Measurements from ENCODE around the gene PUM2.
"Not testable (repeated sequence)": the region's sequence is repeated elsewhere in the genome, so short reads cannot be mapped to it uniquely, and the experiment has no call there.

Gene PUM2

GRCh38 chr2:20288642-20289340 lies 61.9 kb downstream of the PUM2 start:
- DNase-seq: no peak

DNA sequence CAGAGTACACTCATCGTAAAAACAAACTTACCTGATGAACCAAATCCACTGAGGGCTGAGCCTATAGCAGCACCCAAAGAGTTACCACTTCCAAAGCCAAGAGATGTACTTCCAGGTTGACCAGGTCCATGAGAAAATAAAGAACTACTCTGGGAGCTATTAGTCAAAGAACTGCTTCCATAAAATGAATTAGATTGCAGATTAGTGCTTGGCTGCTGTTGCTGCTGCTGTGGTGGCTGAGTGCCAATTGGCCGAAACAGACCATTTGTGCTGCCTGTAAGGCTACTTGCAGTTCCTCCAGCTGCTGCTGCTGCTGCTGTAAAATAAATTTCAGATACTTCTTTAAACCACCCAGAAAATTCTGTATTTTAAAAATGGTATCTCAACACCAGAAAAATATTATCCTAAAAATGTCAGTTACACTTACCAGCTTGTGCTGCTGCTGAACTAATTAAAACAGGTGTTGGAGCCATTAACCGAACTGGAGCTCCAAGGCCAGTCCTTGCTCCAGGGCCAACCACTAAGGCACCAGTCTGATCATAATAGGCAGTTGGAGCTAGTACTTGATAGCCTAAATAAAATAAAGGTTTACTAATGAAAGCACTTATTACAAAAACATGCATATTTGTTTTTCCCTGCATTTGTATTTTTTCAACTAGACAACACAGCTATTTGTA lies 67.6 kb downstream of the PUM2 start:
- peak; percentile 37 for DNase-seq

DNA sequence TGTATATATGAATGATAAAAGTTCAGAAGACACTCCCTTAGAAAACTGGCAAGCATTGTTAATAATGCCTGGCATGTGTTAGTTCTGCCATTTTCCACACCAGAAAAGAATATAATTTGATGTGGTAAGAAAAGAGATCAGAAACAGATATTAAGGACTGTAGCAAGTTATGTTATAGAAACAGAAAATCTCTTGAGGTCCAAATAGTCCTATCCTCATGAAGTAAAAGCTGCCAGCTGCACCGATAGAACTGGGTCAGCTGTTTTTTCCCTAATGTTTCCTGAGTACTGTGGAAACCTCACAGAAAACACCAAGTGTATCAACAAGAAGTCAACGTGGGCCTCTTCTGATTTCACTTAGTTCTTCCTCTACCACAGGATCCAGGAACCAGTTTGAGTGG lies 68.8 kb downstream of the PUM2 start:
- no peak for DNase-seq

DNA sequence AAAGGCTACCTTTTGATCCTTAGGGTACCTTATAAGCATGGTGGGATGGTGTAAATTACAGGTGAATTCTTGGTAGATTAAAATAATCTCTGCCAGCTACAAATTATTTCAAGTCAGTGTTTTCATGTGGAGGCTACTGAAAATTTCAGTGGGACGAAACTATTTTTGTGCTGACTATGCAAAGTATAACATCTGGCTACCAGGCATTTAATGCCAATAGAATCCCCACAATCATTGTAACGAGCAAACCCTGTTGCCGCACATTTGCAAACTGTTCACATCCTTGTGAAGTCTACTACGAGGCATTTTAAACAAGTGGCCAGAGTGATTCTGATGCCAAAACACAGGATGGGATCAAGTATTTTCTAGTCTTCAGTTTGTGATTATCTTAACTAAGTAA lies 77.6 kb downstream of the PUM2 start:
- no peak for DNase-seq

DNA sequence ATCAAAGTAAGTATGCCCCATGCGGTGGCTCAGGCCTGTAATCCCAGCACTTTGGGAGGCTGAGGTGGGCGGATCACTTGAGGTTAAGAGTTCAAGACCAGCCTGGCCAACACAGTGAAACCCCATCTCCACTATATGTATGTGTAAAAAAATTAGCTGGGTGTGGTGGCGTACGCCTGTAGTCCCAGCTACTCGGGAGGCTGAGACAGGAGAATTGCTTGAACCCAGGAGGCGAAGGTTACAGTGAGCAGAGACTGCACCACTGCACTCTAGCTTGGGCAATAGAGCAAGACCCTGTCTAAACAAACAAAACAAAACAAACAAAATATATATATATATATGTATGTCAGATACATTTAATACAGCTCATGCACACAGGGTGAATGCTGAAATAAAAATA lies 82.3 kb downstream of the PUM2 start:
- not testable (repeated sequence) for DNase-seq

- DNase-seq: no peak
These were observed 83.1 kb downstream of the PUM2 start for GRCh38 chr2:20267529-20267928.

DNA sequence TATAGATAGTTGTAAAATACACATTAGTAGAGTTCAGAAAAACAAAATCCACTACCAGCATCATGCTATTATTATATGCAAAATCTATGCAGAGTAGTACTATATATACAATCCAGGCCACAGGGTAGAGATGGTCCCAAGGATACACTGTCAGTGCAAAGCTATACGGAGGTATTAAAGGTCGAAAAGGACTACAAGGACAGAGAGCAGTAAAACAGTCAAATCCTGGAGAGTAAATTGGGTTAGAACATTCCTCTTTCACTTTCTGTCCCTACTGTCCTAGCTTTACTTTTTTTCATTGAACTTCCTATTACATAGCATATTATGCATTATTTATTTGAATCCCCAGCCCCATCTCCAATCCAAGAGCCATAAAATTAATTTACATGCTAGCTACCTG lies 86.0 kb downstream of the PUM2 start:
- no peak for DNase-seq

DNA sequence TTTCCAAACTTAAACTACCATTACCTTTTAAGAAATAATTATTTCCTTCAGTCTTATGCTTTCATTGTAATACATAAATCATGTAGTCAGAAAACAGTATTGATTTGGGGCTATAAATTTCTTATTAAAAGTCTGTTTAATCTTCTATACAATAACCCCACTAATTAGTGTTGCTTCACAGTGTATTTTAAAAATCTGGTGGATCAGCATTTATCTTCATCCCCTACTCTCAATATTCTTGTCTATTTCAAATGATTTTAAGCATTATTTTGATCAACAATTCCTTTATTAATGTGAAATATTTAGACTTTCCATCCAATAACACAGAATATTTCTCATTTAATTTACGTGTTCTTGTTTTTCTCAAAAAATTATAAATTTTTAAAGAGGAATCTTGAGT lies 93.2 kb downstream of the PUM2 start:
- no peak for DNase-seq

DNA sequence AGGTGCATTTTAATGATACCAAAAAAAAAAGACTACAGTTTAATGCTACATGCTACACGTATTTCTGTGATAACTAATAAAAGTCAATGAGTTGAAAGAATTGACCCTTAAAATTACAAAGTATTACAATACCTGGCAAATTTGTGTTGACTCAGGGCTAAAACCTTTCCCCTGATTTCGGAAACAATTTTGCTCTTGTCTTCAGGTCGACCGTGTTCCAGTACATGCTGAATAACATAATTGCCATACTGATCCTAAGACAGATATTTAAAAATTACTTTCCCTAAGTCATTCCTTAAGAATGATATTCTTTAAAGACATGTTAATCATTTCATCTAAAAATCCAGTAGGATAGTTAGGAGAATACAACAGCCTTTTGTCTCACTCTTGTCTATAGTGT lies 95.9 kb downstream of the PUM2 start:
- no peak for DNase-seq

DNA sequence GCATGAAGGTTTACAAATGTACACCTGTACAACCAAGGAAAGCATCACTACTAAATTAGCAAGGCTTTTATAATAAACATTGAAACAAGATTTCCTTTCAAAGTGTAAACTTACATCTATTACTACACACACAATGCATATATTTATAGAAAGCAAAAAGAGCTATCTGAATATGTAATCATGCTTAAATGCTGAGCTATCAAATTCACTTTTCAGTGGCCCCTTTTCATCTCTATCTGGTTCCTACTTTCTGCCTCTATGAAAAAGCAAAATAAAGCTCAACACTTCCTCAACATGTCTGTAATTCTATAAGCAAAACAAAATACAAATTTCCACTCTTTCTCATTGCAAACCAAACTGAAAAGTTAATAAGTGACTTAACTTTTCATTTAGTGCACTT lies 100.2 kb downstream of the PUM2 start:
- DNase-seq: no peak

- DNase-seq: no peak
These were observed 101.5 kb downstream of the PUM2 start for GRCh38 chr2:20249170-20249569.

DNA sequence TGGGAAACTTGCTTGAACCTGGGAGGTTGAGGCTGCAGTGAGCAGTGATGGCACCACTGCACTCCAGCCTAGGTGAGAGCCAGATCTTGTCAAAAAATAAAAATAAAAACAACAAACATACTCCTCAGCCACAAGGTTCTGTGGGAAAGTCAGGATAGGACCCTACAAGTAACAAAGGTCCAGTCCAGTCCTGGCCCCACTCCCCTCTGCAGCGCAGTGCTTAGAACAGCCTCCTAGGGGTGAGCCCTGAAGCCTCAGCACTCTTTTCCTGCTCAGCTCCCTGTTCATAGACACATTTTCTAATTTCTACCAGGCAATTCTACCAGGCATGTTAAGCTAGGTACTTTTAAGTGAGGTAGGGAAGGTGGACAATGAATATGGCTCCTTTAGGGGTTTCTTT lies 103.6 kb downstream of the PUM2 start:
- no peak for DNase-seq

DNA sequence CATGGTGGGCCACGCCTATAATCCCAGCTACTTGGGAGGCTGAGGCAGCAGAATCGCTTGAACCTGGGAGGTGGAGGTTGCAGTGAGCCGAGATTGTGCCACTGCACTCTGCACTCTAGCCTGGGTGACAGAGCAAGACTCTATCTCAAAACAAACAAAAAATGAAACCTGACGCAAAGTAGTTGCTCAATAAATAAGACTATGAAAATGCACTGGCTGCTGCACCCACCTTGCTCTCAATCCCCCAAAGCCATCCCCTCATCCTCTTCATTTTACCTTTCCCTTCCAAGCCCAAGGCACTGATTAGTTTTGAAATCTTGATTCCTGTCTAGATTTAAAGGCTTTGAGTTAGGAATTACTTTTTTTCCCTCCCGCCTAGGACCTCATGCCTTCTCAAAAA lies 107.0 kb downstream of the PUM2 start:
- not testable (repeated sequence) for DNase-seq

DNA sequence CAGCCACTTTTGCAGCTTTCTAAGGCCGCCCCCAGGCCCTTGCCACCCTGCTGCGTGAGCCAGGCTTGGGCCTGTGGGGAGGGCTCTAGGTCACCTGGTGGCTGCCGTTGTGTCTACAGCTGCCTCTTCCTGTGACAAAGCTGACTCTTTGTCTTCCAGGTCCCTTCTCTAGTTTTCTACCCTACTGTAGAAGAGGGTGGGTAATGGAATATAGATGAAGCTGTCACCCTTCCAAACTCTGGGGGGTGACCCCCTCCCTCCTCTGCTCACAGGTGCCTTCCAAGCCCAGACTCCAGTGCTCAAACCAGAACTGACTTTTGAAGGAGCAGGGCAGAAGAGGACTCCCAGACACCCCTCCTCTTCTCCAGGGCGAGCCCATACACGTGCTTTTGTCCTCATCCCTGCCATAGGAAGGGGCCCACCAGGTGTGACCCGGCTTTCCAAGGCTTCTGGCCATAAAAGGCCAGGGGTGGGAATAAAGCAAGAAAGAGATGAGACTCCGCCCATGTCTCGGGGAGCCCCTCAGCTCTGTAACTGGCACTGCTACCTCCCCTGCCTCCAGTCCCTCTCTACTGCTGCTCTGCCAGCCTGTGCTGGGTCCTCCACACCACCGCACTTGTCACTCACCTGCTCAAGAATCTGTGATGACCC lies 107.8 kb downstream of the PUM2 start:
- no peak for DNase-seq

DNA sequence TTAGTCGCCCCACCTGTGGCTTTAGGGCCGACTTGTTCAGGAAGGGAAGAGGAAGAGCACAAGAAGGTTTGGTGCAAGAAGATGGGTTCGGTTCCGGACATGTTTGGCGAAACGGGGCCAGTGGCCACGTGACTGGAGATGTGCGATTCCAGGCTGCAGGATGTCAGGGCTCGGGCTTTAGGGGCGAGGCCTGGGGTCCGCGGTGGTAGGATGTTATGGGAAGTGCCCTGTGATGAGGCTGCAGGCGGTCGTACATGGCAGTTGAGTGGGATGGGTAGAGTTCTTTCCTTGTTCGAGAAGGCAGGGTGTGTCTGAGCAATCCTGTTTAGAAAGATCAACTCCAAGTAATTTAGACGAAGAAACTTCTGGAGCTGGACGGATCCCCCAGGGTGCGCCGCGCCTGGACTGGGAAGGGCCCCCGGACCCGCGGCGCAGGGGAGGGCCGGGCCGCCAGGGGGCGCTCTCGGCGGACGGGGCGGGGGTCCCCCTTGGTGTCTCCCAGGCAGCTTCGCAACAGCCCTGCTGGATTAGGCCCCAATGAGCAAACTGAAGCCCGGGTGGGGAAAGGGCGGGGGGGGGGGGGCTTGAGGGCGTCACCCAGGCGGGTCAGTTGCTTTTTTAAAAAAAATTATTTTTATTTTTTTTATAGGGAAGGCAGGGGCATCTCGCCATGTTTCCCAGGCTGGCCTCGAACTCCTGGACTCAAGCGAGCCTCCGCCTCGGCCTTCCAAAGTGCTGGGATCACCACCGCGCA lies 108.5 kb downstream of the PUM2 start:
- DNase-seq: no peak

GRCh38 chr2:20240291-20240690 lies 110.4 kb downstream of the PUM2 start:
- not testable (repeated sequence) for DNase-seq

GRCh38 chr2:20236496-20236895 lies 114.1 kb downstream of the PUM2 start:
- no peak for DNase-seq

- no peak for DNase-seq
These were observed 114.9 kb downstream of the PUM2 start for GRCh38 chr2:20235655-20236305.

DNA sequence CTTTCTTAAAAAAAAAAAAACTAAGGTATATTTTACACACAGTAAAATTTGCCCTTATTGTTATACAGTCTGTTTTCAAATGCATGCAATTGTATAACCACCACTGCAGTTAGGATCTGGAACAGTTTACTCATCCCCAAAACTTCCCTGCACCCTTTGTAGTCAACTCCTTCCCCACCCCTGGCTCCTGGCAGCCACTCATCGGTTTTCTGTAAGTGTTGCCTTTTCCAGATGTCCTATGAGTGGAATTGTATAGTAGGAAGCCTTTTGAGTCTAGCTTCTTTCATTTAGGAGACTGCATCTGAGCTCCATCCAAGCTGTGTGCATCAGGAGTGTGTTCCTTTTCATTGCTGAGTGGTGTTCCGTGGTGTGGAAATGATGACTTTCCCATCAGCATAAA lies 116.0 kb downstream of the PUM2 start:
- not testable (repeated sequence) for DNase-seq

DNA sequence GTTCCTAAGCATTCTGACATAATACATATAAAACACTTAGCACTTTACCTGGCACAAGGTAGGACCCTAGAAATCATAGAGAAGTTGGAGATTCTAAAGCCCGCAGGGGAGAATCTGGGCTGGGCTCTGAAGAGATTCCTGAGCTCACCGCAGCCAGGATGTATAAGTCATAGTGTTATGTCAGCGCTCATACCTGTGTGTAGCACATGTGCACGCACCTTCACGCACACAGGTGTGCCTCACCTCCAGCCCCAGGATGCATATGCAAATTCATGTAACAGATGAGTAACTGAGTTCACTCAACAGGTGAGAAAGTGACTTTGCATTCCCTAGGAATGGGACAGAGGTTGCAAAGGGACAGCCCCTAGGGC lies 117.8 kb downstream of the PUM2 start:
- DNase-seq: no peak

GRCh38 chr2:20231598-20232026 lies 119.0 kb downstream of the PUM2 start:
- peak; percentile 66 for DNase-seq

- no peak for DNase-seq
These were observed 119.5 kb downstream of the PUM2 start for GRCh38 chr2:20231159-20231558.

- DNase-seq: no peak
These were observed 120.6 kb downstream of the PUM2 start for GRCh38 chr2:20230114-20230425.

Data from NCI-H2029 treated with DMSO at 0.1 percent for 48 hours (cell line).